HepG2 (cell line): ENCODE data around the gene HBE1. TPM values are rescaled to one million over a fixed set of nuclear protein-coding genes. Genes with fewer than 3 reads are reported as not detected.

Source experiments
- ATAC-seq: fragments of 200-7000 bp; cut with Tn5 transposase; 3 replicates; pipeline ENCODE4 v1.9.1; 2020; ENCODE audit warnings: mild to moderate bottlenecking, moderate library complexity
- BruUV-seq: library from RNA; stranded (reverse); fragments of 400-500 nt; replicated peaks from 2 replicates; lab custom pipeline; 2021; lab: Mats Ljungman, UMichigan
- CTCF ChIA-PET: fragments of 300-600 bp; formaldehyde crosslinking; extraction: SDS; loops from one replicate; lab custom pipeline; 2021; ENCODE audit warnings: low total read pairs, inconsistent platforms, low intra/inter-chr PET ratio; lab: Yijun Ruan, JAX
- POLR2A ChIA-PET: fragments of 350-600 bp; sonication (Branson Sonifier 250); formaldehyde crosslinking; loops from one replicate; lab custom pipeline; 2020; ENCODE audit warnings: antibody characterized with exemption, inconsistent platforms; lab: Yijun Ruan, JAX
- DNase-seq: peaks from one replicate; pipeline ENCODE4 v3.0.0-alpha.2; 2015; ENCODE audit warnings: low spot score
- FAIRE-seq: peaks from 3 replicates; lab custom pipeline; 2011; peaks lifted over from hg19 to GRCh38; lab: Jason Lieb, UNC
- H2AFZ ChIP-seq: one replicate; pipeline ENCODE4 v1.6.1; 2011; ENCODE audit warnings: low read length, inconsistent platforms
- H3K27ac ChIP-seq: fragments of 300-600 bp; 3 replicates; pipeline ENCODE4 v1.8.0; 2011; ENCODE audit warnings: mixed run types, mild to moderate bottlenecking, mixed read lengths, low read length, inconsistent platforms; ENCODE audit not compliant: insufficient read depth; ENCODE audit errors: extremely low read length
- H3K27me3 ChIP-seq, 2 experiments: fragments of 200-600 bp in 1 of 2; 2 replicates in 1 of 2; 3 replicates in 1 of 2; pipeline versions ENCODE4 v1.6.0 to v1.8.0; 2011; ENCODE audit warnings: low read length in 2 of 2, mild to moderate bottlenecking in 2 of 2, moderate library complexity in 2 of 2, inconsistent platforms in 1 of 2; ENCODE audit not compliant: insufficient read depth in 2 of 2, control insufficient read depth in 1 of 2
- H3K36me3 ChIP-seq, 2 experiments: fragments of 200-600 bp in 1 of 2; replicated peaks in 1 of 2; 2 replicates in 1 of 2; 3 replicates in 1 of 2; pipeline versions ENCODE4 v1.5.1 to v1.8.0; 2011; ENCODE audit warnings: low read length in 2 of 2, inconsistent platforms in 1 of 2; ENCODE audit not compliant: insufficient read depth in 2 of 2, control insufficient read depth in 1 of 2
- H3K4me1 ChIP-seq: 2 replicates; pipeline ENCODE4 v1.5.1; 2012; ENCODE audit warnings: low read length, inconsistent platforms; ENCODE audit not compliant: insufficient read depth
- H3K4me2 ChIP-seq: 2 replicates; pipeline ENCODE4 v1.6.0; 2011; ENCODE audit warnings: low read depth, low read length, inconsistent platforms
- H3K4me3 ChIP-seq, 3 experiments: fragments of 200-600 bp in 1 of 3; sonication (generic), shearing (Covaris generic) in 1 of 3; replicated peaks in 1 of 3; 2 replicates each; pipeline ENCODE4 v1.5.1; 2011 to 2016; ENCODE audit warnings: low read length in 3 of 3, inconsistent platforms in 2 of 3, low read depth in 2 of 3, mild to moderate bottlenecking in 2 of 3, control low read depth in 1 of 3, mixed read lengths in 1 of 3; ENCODE audit not compliant: insufficient read depth in 1 of 3
- H3K79me2 ChIP-seq: one replicate; pipeline ENCODE4 v1.6.1; 2011; ENCODE audit warnings: low read length, inconsistent platforms; ENCODE audit not compliant: insufficient read depth
- H3K9ac ChIP-seq: 2 replicates; pipeline ENCODE4 v1.6.0; 2011; ENCODE audit warnings: mild to moderate bottlenecking, low read depth, low read length, inconsistent platforms; ENCODE audit not compliant: insufficient read depth
- H3K9me3 ChIP-seq: 2 replicates; pipeline ENCODE4 v1.5.1; 2012; ENCODE audit warnings: mild to moderate bottlenecking, low read length
- H4K20me1 ChIP-seq: 2 replicates; pipeline ENCODE4 v1.6.0; 2011; ENCODE audit warnings: inconsistent platforms, mild to moderate bottlenecking, low read length, moderate library complexity; ENCODE audit not compliant: insufficient read depth
- CHD4 ChIP-seq: fragments of 200-600 bp; sonication (generic); IDR thresholded peaks from 2 replicates; pipeline ENCODE4 v1.7.0; 2017; ENCODE audit warnings: mild to moderate bottlenecking, low read length, borderline replicate concordance
- GMEB1 ChIP-seq: sonication (generic); formaldehyde crosslinking; IDR thresholded peaks from 2 replicates; pipeline ENCODE4 v1.5.1; 2020; ENCODE audit warnings: missing genetic modification reagents, mild to moderate bottlenecking, borderline replicate concordance
- HOXA9 ChIP-seq: sonication (generic); formaldehyde crosslinking; IDR thresholded peaks from 2 replicates; pipeline ENCODE4 v1.8.1; 2022; ENCODE audit warnings: missing genetic modification reagents, mild to moderate bottlenecking, moderate library complexity, borderline replicate concordance
- KDM6A ChIP-seq: IDR thresholded peaks from 2 replicates; pipeline ENCODE4 v1.6.1; 2016; ENCODE audit warnings: low read depth
- MED1 ChIP-seq: sonication (generic); formaldehyde crosslinking; IDR thresholded peaks from 2 replicates; pipeline ENCODE4 v1.4.0; 2020; ENCODE audit warnings: missing genetic modification reagents
- MXD4 ChIP-seq: IDR thresholded peaks from 2 replicates; pipeline ENCODE4 v1.6.1; 2016; ENCODE audit warnings: mild to moderate bottlenecking, missing biosample characterization, missing genetic modification reagents
- NAIF1 ChIP-seq: sonication (generic); formaldehyde crosslinking; IDR thresholded peaks from 2 replicates; pipeline ENCODE4 v1.5.0; 2020; ENCODE audit warnings: mild to moderate bottlenecking, missing genetic modification reagents, borderline replicate concordance
- PHF21A ChIP-seq: sonication (generic); formaldehyde crosslinking; IDR thresholded peaks from 2 replicates; pipeline ENCODE4 v1.5.0; 2020; ENCODE audit warnings: mild to moderate bottlenecking, missing genetic modification reagents
- PLSCR1 ChIP-seq: sonication (generic); formaldehyde crosslinking; IDR thresholded peaks from 2 replicates; pipeline ENCODE4 v1.5.0; 2020; ENCODE audit warnings: missing genetic modification reagents, mild to moderate bottlenecking, borderline replicate concordance
- SOX6 ChIP-seq, 2 experiments: fragments of 450-650 bp in 1 of 2; sonication (generic) in 1 of 2; formaldehyde crosslinking in 1 of 2; IDR thresholded peaks; 2 replicates each; pipeline versions ENCODE4 v1.4.0 to v1.6.1; 2017 to 2020; ENCODE audit warnings: antibody characterized with exemption in 1 of 2, mild to moderate bottlenecking in 1 of 2, missing genetic modification reagents in 1 of 2
- TFDP1 ChIP-seq: IDR thresholded peaks from 2 replicates; pipeline ENCODE4 v1.6.1; 2016; ENCODE audit warnings: missing compliant biosample characterization, missing genetic modification reagents, borderline replicate concordance
- TGIF2 ChIP-seq: IDR thresholded peaks from 2 replicates; pipeline ENCODE4 v1.6.1; 2016; ENCODE audit warnings: control low read depth, missing compliant biosample characterization
- XRCC5 ChIP-seq: fragments of 200-400 bp; formaldehyde crosslinking; optimal IDR thresholded peaks from 2 replicates; pipeline ENCODE3; 2017; ENCODE audit warnings: mild to moderate bottlenecking, low read length
- ZBTB26 ChIP-seq: IDR thresholded peaks from 2 replicates; pipeline ENCODE4 v1.6.1; 2016; ENCODE audit warnings: missing compliant biosample characterization, missing genetic modification reagents, borderline replicate concordance
- ZNF362 ChIP-seq: sonication (generic); formaldehyde crosslinking; IDR thresholded peaks from 2 replicates; pipeline ENCODE4 v1.4.0; 2020; ENCODE audit warnings: missing genetic modification reagents, mild to moderate bottlenecking, borderline replicate concordance
- ZNF75D ChIP-seq: sonication (generic); formaldehyde crosslinking; IDR thresholded peaks from 2 replicates; pipeline ENCODE4 v1.8.1; 2023; ENCODE audit warnings: missing genetic modification reagents, mild to moderate bottlenecking, borderline replicate concordance
- WGBS: methylation state at CpG from one replicate; pipeline ENCODE4 v1.1.6; 2017; ENCODE audit warnings: low lambda C conversion rate; 5-methylcytosine and 5-hydroxymethylcytosine counted together
- in situ Hi-C: cut with HindIII; loops from 2 replicates; pipeline ENCODE4 v1.10.0; 2017; ENCODE audit warnings: low pct_unique_long_range_greater_than_20kb; ENCODE audit not compliant: extremely low pct_ligation_motif_present
- intact Hi-C: fragments of 100-400 bp; cut with micrococcal nuclease; formaldehyde crosslinking; loops from one replicate; pipeline ENCODE4 v1.10.0; 2022; ENCODE audit not compliant: unreplicated experiment
- polyA plus RNA-seq, 8 experiments: library from polyadenylated mRNA; depleted of rRNA in 3 of 8; stranded (reverse) in 7 of 8; unstranded in 1 of 8; fragments of >200 nt; fragmentation: Illumina TruSeq in 4 of 8; extraction: Trizol in 4 of 8; gene quantifications; 2 replicates each; pipeline versions ENCODE4 v1.2.1 to v1.2.3, GENCODE V29; 2011 to 2016; ENCODE audit warnings: low read depth in 4 of 8, missing spikeins in 1 of 8, mixed read lengths in 1 of 8; ENCODE audit not compliant: insufficient read depth in 1 of 8
- total RNA-seq, 5 experiments: library from RNA; depleted of rRNA; stranded (reverse); fragments of >200 nt; fragmentation: Illumina TruSeq; extraction: Trizol; gene quantifications; 2 replicates each; pipeline ENCODE4 v1.2.3, GENCODE V29; 2016; ENCODE audit warnings: low read depth in 1 of 5

Gene HBE1
- total and polyA plus RNA-seq, 2 of the 13 experiments (the other 11 are each of a cell fraction or from before 2014, with no cell fraction given): 0.24 to 0.35 TPM

GRCh38 chr11:5225480-5225871 is 44.3 kb downstream of the HBE1 start:
- Histone ChIP-seq H3K9ac (no peak overlapping the region), H3K9me3 (no peaks in the 10 kb centered on the region), H4K20me1 (no peaks in the 10 kb centered on the region), H3K27me3 (peaks cover 0 to 3% of the 10 kb centered on the region in 2 experiments; a peak in 1 of 5 replicates), H3K36me3 (no peaks in the 10 kb centered on the region), H3K4me3 (no peak overlapping the region), H2AFZ (no peak overlapping the region), H3K4me1 (no peaks in the 10 kb centered on the region), H3K27ac (no peak overlapping the region), H3K79me2 (no peaks in the 10 kb centered on the region), H3K4me2 (no peak overlapping the region)
- DNase-seq (no peak), FAIRE-seq (no peak), ATAC-seq (no peak)
- TF ChIP-seq CHD4 (no peak), HOXA9 (CRISPR knock-in tag) (no peak), PLSCR1 (no peak), XRCC5 (no peak), TGIF2 (CRISPR knock-in tag) (no peak), ZBTB26 (CRISPR knock-in tag) (no peak), NAIF1 (CRISPR knock-in tag) (no peak), GMEB1 (no peak), TFDP1 (no peak), KDM6A (CRISPR knock-in tag) (no peak), PHF21A (CRISPR knock-in tag) (no peak), SOX6 (IDR thresholded peaks at IDR 0.05) (no peak), SOX6 (CRISPR knock-in tag; IDR thresholded peaks at IDR 0.05) (no peak), ZNF75D (CRISPR knock-in tag) (no peak), ZNF362 (no peak), MXD4 (CRISPR knock-in tag) (no peak), MED1 (no peak)
- in situ Hi-C loops: no loop called here
- CTCF ChIA-PET: no interaction called here
- BruUV-seq: no TSS peak
- intact Hi-C loops: no loop called here
- 4% methylated on average over 2 of the region's 2 CpGs for WGBS
- POLR2A ChIA-PET: no interaction called here
